HCT116 (cell line): ENCODE results near the gene GJA9. TPM values are rescaled to one million over a fixed set of nuclear protein-coding genes. Genes with fewer than 3 reads are reported as not detected.
A peak's percentile ranks its signal among the peaks of the same experiment; 100 is the strongest.

Source experiments
- ATAC-seq: fragments of 200-7000 bp; cut with Tn5 transposase; 2 replicates; pipeline ENCODE4 v1.9.1; 2020; ENCODE audit warnings: mild to moderate bottlenecking, moderate library complexity
- BruUV-seq: library from RNA; stranded (reverse); fragments of 400-500 nt; replicated peaks from 2 replicates; lab custom pipeline; 2021; lab: Mats Ljungman, UMichigan
- CTCF ChIA-PET: fragments of 300-600 bp; sonication (Branson Sonifier 250); formaldehyde crosslinking; loops from one replicate; lab custom pipeline; 2021; ENCODE audit warnings: antibody characterized with exemption; lab: Charles Lee
- POLR2A ChIA-PET: fragments of 300-600, 350-600 bp; sonication (Branson Sonifier 250); formaldehyde crosslinking; loops from one replicate; lab custom pipeline; 2021; ENCODE audit warnings: antibody characterized with exemption; lab: Charles Lee
- RAD21 ChIA-PET, 2 experiments: fragments of 300-600 bp; sonication (Branson Sonifier 250); formaldehyde crosslinking; loops; one replicate each; lab custom pipeline; 2023; ENCODE audit warnings: low total read pairs in 2 of 2; ENCODE audit not compliant: uncharacterized antibody in 2 of 2, unreplicated experiment in 2 of 2, low non-redundant PET in 1 of 2; lab: Charles Lee
- DNase-seq: peaks from one replicate; pipeline ENCODE4 v3.0.0-alpha.2; 2010; ENCODE audit warnings: low read depth, low spot score
- H2AFZ ChIP-seq: fragments of 200-600 bp; shearing (Covaris generic), sonication (generic); 2 replicates; pipeline ENCODE4 v1.6.1; 2017; ENCODE audit warnings: low read depth, mixed run types, mixed read lengths, antibody characterized with exemption, low read length; ENCODE audit not compliant: poor library complexity, severe bottlenecking
- H3K27ac ChIP-seq: 2 replicates; pipeline ENCODE4 v1.5.1; 2012; ENCODE audit warnings: low read depth, low read length
- H3K27me3 ChIP-seq: fragments of 200-600 bp; sonication (generic); 2 replicates; pipeline ENCODE4 v1.6.1; 2016; ENCODE audit warnings: mixed run types, low read length, mixed read lengths; ENCODE audit not compliant: insufficient read depth
- H3K36me3 ChIP-seq, 2 experiments: fragments of 200-500 bp in 1 of 2; fragments of 200-600 bp in 1 of 2; sonication (Bioruptor generic) in 1 of 2; sonication (generic) in 1 of 2; 2 replicates each; pipeline versions ENCODE4 v1.5.1 to v1.6.1; 2014 to 2016; ENCODE audit warnings: low read length in 2 of 2, inconsistent platforms in 1 of 2, mixed read lengths in 1 of 2, mixed run types in 1 of 2; ENCODE audit not compliant: insufficient read depth in 2 of 2, control insufficient read depth in 1 of 2
- H3K4me1 ChIP-seq, 2 experiments: fragments of 200-600 bp in 1 of 2; sonication (generic) in 1 of 2; 2 replicates each; pipeline versions ENCODE4 v1.5.1 to v1.6.1; 2012 to 2017; ENCODE audit warnings: low read length in 2 of 2, inconsistent platforms in 1 of 2, mild to moderate bottlenecking in 1 of 2, mixed read lengths in 1 of 2, mixed run types in 1 of 2, moderate library complexity in 1 of 2; ENCODE audit not compliant: insufficient read depth in 2 of 2, control insufficient read depth in 1 of 2
- H3K4me2 ChIP-seq: fragments of 200-600 bp; sonication (generic); 2 replicates; pipeline ENCODE4 v1.6.1; 2017; ENCODE audit warnings: mixed run types, low read length, mixed read lengths
- H3K4me3 ChIP-seq, 2 experiments: fragments of 200-600 bp in 1 of 2; sonication (generic) in 1 of 2; replicated peaks in 1 of 2; 2 replicates each; pipeline ENCODE4 v1.5.1; 2011 to 2016; ENCODE audit warnings: low read length in 2 of 2, control low read depth in 1 of 2, low read depth in 1 of 2, mild to moderate bottlenecking in 1 of 2, mixed read lengths in 1 of 2, mixed run types in 1 of 2
- H3K79me2 ChIP-seq: fragments of 200-600 bp; sonication (generic); 2 replicates; pipeline ENCODE4 v1.6.1; 2017; ENCODE audit warnings: mild to moderate bottlenecking, mixed run types, low read length, moderate library complexity, mixed read lengths; ENCODE audit not compliant: insufficient read depth
- H3K9ac ChIP-seq: fragments of 200-600 bp; sonication (generic); 2 replicates; pipeline ENCODE4 v1.6.1; 2016; ENCODE audit warnings: low read length, mixed read lengths
- H3K9me2 ChIP-seq: fragments of 200-600 bp; sonication (generic), shearing (Covaris generic); 2 replicates; pipeline ENCODE4 v1.6.1; 2017; ENCODE audit warnings: mixed run types, mild to moderate bottlenecking, moderate library complexity; ENCODE audit not compliant: insufficient read depth
- H3K9me3 ChIP-seq, 2 experiments: fragments of 200-500 bp in 1 of 2; fragments of 200-600 bp in 1 of 2; sonication (Bioruptor generic) in 1 of 2; sonication (generic) in 1 of 2; 2 replicates each; pipeline ENCODE4 v1.6.1; 2014 to 2017; ENCODE audit warnings: low read length in 2 of 2, mixed read lengths in 2 of 2, inconsistent platforms in 1 of 2, low read depth in 1 of 2, mild to moderate bottlenecking in 1 of 2, mixed run types in 1 of 2, moderate library complexity in 1 of 2; ENCODE audit not compliant: control insufficient read depth in 1 of 2, insufficient read depth in 1 of 2
- H4K20me1 ChIP-seq: fragments of 200-600 bp; sonication (generic), shearing (Covaris generic); 2 replicates; pipeline ENCODE4 v1.6.1; 2017; ENCODE audit warnings: mixed run types, mild to moderate bottlenecking, moderate library complexity; ENCODE audit not compliant: insufficient read depth
- CBX3 ChIP-seq: IDR thresholded peaks from 2 replicates; pipeline ENCODE4 v1.6.1; 2012; ENCODE audit warnings: low read depth
- CEBPB ChIP-seq: IDR thresholded peaks from 2 replicates; pipeline ENCODE4 v1.6.1; 2012; ENCODE audit warnings: low read depth
- EGR1 ChIP-seq: IDR thresholded peaks from 2 replicates; pipeline ENCODE4 v1.6.1; 2012; ENCODE audit warnings: low read depth
- ELF1 ChIP-seq: IDR thresholded peaks from 2 replicates; pipeline ENCODE4 v1.6.1; 2012; ENCODE audit warnings: low read depth, borderline replicate concordance
- EZH2phosphoT487 ChIP-seq: fragments of 200-600 bp; IDR thresholded peaks from 2 replicates; pipeline ENCODE4 v1.6.1; 2018; ENCODE audit warnings: antibody characterized with exemption, borderline replicate concordance
- JUND ChIP-seq: IDR thresholded peaks from 2 replicates; pipeline ENCODE4 v1.6.1; 2012
- POLR2AphosphoS5 ChIP-seq: IDR thresholded peaks from 2 replicates; pipeline ENCODE4 v1.6.1; 2011; ENCODE audit warnings: mild to moderate bottlenecking, low read depth, low read length, moderate library complexity
- RAD21 ChIP-seq: IDR thresholded peaks from 2 replicates; pipeline ENCODE4 v1.6.1; 2012; ENCODE audit warnings: low read depth, mild to moderate bottlenecking
- SP1 ChIP-seq: IDR thresholded peaks from 2 replicates; pipeline ENCODE4 v1.6.1; 2012; ENCODE audit warnings: low read depth
- SRF ChIP-seq: IDR thresholded peaks from 2 replicates; pipeline ENCODE4 v1.6.1; 2012; ENCODE audit warnings: low read depth
- TCF7L2 ChIP-seq: IDR thresholded peaks from 2 replicates; pipeline ENCODE4 v1.7.0; 2011; ENCODE audit warnings: borderline replicate concordance, inconsistent platforms; ENCODE audit not compliant: insufficient read depth, insufficient read length; ENCODE audit errors: extremely low read depth
- YY1 ChIP-seq: IDR thresholded peaks from 2 replicates; pipeline ENCODE4 v1.6.1; 2011; ENCODE audit warnings: low read length, low read depth, moderate library complexity, mild to moderate bottlenecking; ENCODE audit not compliant: insufficient replicate concordance; ENCODE audit errors: extremely low read depth
- ZFX ChIP-seq: fragments of 450-650 bp; IDR thresholded peaks from 2 replicates; pipeline ENCODE4 v1.6.1; 2017
- intact Hi-C: fragments of 100-400 bp; cut with micrococcal nuclease; formaldehyde crosslinking; loops from 2 replicates; pipeline ENCODE4 v1.10.0; 2022
- total RNA-seq: library from RNA; stranded (reverse); gene quantifications from one replicate; pipeline ENCODE4 v1.2.1, GENCODE V29; 2021; ENCODE audit not compliant: unreplicated experiment
- TF ChIP-seq, protein P1 (sequence below): IDR thresholded peaks from 2 replicates; pipeline ENCODE4 v1.6.1; 2012
- TF ChIP-seq, protein P2 (sequence below): IDR thresholded peaks from 2 replicates; pipeline ENCODE4 v1.6.1; 2011; ENCODE audit warnings: mild to moderate bottlenecking, low read length, moderate library complexity; ENCODE audit not compliant: insufficient replicate concordance; ENCODE audit errors: extremely low read depth
- TF ChIP-seq, protein P3 (sequence below), 3 experiments: fragments of 200-600 bp in 1 of 3; sonication (generic) in 1 of 3; IDR thresholded peaks in 2 of 3; conservative IDR thresholded peaks in 1 of 3; 2 replicates each; pipeline ENCODE4 v1.5.1; 2012 to 2017; ENCODE audit warnings: low read depth in 2 of 3, low read length in 2 of 3, antibody characterized with exemption in 1 of 3, borderline replicate concordance in 1 of 3, control low read depth in 1 of 3, mild to moderate bottlenecking in 1 of 3, mixed read lengths in 1 of 3, mixed run types in 1 of 3, moderate library complexity in 1 of 3; ENCODE audit not compliant: insufficient read depth in 1 of 3

The GJA9 gene
- total RNA-seq, 1 experiment from 2014 or later, result not detected

DNA sequence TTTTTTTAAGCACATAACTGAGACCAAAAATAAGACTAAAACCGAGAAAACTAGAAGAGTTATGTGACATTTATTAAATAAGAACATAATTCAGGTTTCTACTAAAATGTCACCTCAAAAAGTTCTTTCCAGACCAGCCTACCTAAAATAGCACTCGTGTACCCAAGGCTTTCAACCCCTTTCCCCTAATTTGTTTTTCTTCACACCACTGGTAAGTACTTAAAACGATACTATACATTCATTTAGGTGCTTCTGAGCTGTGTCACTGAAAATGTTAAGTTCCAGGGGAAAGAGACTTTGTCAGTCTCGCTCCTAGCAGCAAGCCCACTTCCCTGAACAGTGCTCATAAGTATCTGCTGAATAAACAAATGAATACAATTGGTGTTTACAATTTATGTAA lies 28.6 kb downstream of the GJA9 start (continued):
- TF ChIP-seq POLR2AphosphoS5 (no peak), CBX3 (no peak), SRF (no peak)

DNA sequence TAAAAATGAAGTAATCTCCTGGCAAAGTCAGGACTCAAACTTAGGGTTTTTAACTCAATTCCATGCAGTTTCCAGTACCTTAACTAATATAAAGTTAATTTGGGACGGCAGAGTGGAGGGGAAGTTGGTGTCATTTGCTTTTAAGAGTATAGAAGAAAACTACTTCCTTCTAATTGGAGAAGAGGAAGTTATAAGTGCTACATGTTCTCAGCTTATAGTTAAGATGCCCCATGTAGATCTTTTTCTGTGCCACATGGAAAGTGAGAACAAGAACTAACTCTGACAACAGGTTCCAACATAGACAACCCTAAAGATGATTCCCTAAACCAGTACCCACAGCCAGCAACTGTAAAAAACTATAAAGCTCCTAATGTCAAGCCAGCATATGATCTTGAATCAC lies 33.3 kb downstream of the GJA9 start:
- no peak overlapping the region for H2AFZ ChIP-seq
- H3K9me3 ChIP-seq, result no peaks in the 10 kb centered on the region
- no peak overlapping the region for H3K27ac ChIP-seq
- no peaks in the 10 kb centered on the region for H3K9me2 ChIP-seq
- H3K27me3 ChIP-seq, result no peaks in the 10 kb centered on the region
- POLR2A ChIA-PET, result no interaction called here
- no peaks in the 10 kb centered on the region for H3K4me1 ChIP-seq
- intact Hi-C loops, result no loop called here
- no peak for TF ChIP-seq EGR1
- no TSS peak for BruUV-seq
- H3K79me2 ChIP-seq, result no peaks in the 10 kb centered on the region
- no peak overlapping the region for H3K4me2 ChIP-seq
- no peak for DNase-seq
- H4K20me1 ChIP-seq, result no peaks in the 10 kb centered on the region
- CTCF ChIA-PET, result no interaction called here
- no peak for ATAC-seq
- H3K9ac ChIP-seq, result no peak overlapping the region
- no peak overlapping the region for H3K4me3 ChIP-seq
- peaks cover 0 to 2% of the 10 kb centered on the region in 2 experiments; a peak in 2 of 4 replicates for H3K36me3 ChIP-seq
- RAD21 ChIA-PET, result no interaction called here

DNA sequence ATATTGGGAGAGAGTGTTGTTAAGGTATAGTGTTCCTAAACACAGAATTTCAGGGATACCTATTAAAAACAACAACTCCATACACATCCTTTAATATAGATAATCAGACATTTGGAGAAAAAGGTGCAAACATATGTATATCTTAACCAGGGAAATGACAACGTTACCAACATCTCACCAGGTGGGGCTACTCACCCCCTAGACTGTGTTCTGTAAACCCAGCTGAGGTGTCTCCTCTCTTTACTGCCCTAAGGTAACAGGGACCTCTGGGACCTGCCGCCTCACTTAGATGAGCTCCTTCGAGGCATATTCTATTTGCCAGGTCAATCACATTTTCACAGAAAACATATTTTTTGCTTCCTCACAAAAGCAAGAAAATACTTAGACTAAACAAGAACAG lies 35.2 kb downstream of the GJA9 start:
- Histone ChIP-seq H3K4me2 (no peak overlapping the region), H3K9me2 (no peaks in the 10 kb centered on the region), H3K9me3 (no peaks in the 10 kb centered on the region), H3K36me3 (peaks cover 0 to 2% of the 10 kb centered on the region in 2 experiments; a peak in 2 of 4 replicates), H3K27me3 (no peaks in the 10 kb centered on the region), H3K9ac (no peak overlapping the region), H3K27ac (no peak overlapping the region), H3K79me2 (no peaks in the 10 kb centered on the region), H3K4me3 (no peak overlapping the region), H2AFZ (no peak overlapping the region), H4K20me1 (no peaks in the 10 kb centered on the region), H3K4me1 (no peaks in the 10 kb centered on the region)
- BruUV-seq, result no TSS peak
- ChIA-PET CTCF (interaction anchor here (0.7 to 1.3 kb wide), 3 partner anchors 11 to 693 kb away, joined by 3 to 4 read pairs (median 3); no protein-coding TSS in a partner anchor), POLR2A (no interaction called here), RAD21 (no interaction called here)
- ATAC-seq (no peak), DNase-seq (no peak)
- intact Hi-C loops, result no loop called here
- TF ChIP-seq TCF7L2 (no peak), EZH2phosphoT487 (no peak), JUND (no peak), YY1 (no peak), ELF1 (no peak), EGR1 (no peak), RAD21 (peak; percentile 44), SP1 (no peak), ZFX (no peak), CEBPB (no peak), SRF (no peak)
- TF ChIP-seq, protein P1, sequence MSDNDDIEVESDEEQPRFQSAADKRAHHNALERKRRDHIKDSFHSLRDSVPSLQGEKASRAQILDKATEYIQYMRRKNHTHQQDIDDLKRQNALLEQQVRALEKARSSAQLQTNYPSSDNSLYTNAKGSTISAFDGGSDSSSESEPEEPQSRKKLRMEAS, result no peak
- TF ChIP-seq, protein P2, sequence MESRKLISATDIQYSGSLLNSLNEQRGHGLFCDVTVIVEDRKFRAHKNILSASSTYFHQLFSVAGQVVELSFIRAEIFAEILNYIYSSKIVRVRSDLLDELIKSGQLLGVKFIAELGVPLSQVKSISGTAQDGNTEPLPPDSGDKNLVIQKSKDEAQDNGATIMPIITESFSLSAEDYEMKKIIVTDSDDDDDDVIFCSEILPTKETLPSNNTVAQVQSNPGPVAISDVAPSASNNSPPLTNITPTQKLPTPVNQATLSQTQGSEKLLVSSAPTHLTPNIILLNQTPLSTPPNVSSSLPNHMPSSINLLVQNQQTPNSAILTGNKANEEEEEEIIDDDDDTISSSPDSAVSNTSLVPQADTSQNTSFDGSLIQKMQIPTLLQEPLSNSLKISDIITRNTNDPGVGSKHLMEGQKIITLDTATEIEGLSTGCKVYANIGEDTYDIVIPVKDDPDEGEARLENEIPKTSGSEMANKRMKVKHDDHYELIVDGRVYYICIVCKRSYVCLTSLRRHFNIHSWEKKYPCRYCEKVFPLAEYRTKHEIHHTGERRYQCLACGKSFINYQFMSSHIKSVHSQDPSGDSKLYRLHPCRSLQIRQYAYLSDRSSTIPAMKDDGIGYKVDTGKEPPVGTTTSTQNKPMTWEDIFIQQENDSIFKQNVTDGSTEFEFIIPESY, result no peak
- TF ChIP-seq, protein P3, sequence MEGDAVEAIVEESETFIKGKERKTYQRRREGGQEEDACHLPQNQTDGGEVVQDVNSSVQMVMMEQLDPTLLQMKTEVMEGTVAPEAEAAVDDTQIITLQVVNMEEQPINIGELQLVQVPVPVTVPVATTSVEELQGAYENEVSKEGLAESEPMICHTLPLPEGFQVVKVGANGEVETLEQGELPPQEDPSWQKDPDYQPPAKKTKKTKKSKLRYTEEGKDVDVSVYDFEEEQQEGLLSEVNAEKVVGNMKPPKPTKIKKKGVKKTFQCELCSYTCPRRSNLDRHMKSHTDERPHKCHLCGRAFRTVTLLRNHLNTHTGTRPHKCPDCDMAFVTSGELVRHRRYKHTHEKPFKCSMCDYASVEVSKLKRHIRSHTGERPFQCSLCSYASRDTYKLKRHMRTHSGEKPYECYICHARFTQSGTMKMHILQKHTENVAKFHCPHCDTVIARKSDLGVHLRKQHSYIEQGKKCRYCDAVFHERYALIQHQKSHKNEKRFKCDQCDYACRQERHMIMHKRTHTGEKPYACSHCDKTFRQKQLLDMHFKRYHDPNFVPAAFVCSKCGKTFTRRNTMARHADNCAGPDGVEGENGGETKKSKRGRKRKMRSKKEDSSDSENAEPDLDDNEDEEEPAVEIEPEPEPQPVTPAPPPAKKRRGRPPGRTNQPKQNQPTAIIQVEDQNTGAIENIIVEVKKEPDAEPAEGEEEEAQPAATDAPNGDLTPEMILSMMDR (IDR thresholded peaks at IDR 0.05 in 2 of 3, conservative IDR thresholded peaks at IDR 0.05 in 1 of 3; ENCODE audit: borderline replicate concordance in 1 of 3, insufficient read depth in 1 of 3, low read depth in 2 of 3, low read length in 2 of 3), result 0 out of 6 replicates have a peak, but pooled peaks of 2 of the 3 experiments have one; percentile 9 to 17
